Neutrophil (primary cell): ENCODE data around the gene EVI5L.
A peak's percentile ranks its signal among the peaks of the same experiment; 100 is the strongest.
"Not testable (repeated sequence)": the region's sequence is repeated elsewhere in the genome, so short reads cannot be mapped to it uniquely, and the experiment has no call there.

Source experiments
- H3K27ac ChIP-seq: fragments of 200-600 bp; sonication (generic); 2 replicates; pipeline ENCODE4 v1.5.1; 2016; ENCODE audit warnings: mild to moderate bottlenecking, moderate library complexity
- H3K27me3 ChIP-seq: fragments of 200-600 bp; sonication (generic); 2 replicates; pipeline ENCODE4 v1.6.0; 2016; ENCODE audit warnings: mild to moderate bottlenecking
- H3K36me3 ChIP-seq: fragments of 200-600 bp; sonication (generic); 2 replicates; pipeline ENCODE4 v1.5.1; 2017
- H3K4me1 ChIP-seq, 2 experiments: fragments of 200-600 bp in 1 of 2; sonication (generic) in 1 of 2; 1 replicate in 1 of 2; 2 replicates in 1 of 2; pipeline versions ENCODE4 v1.5.1 to v1.6.1; 2013 to 2016; ENCODE audit warnings: low read depth in 1 of 2, low read length in 1 of 2, mild to moderate bottlenecking in 1 of 2, moderate library complexity in 1 of 2; ENCODE audit not compliant: control insufficient read depth in 1 of 2, insufficient read depth in 1 of 2
- H3K4me3 ChIP-seq, 2 experiments: fragments of 200-600 bp in 1 of 2; sonication (generic) in 1 of 2; 1 replicate in 1 of 2; 2 replicates in 1 of 2; pipeline ENCODE4 v1.5.1; 2013 to 2016; ENCODE audit warnings: low read depth in 1 of 2, low read length in 1 of 2, mild to moderate bottlenecking in 1 of 2, moderate library complexity in 1 of 2
- H3K9me3 ChIP-seq: fragments of 200-600 bp; sonication (generic); 2 replicates; pipeline ENCODE4 v1.5.1; 2016
- CTCF ChIP-seq: fragments of 200-600 bp; sonication (generic); IDR thresholded peaks from 2 replicates; pipeline ENCODE4 v1.5.1; 2016; ENCODE audit warnings: antibody characterized with exemption

The EVI5L gene

GRCh38 chr19:7792281-7792680 lies 37.7 kb upstream of the EVI5L start:
- Histone ChIP-seq H3K27me3 (peaks cover 35% of the 10 kb centered on the region), H3K4me1 (peaks cover 0 to 9% of the 10 kb centered on the region in 2 experiments), H3K9me3 (no peaks in the 10 kb centered on the region), H3K4me3 (no peak overlapping the region), H3K27ac (no peak overlapping the region), H3K36me3 (no peaks in the 10 kb centered on the region)
- no peak for TF ChIP-seq CTCF

- not testable (repeated sequence) for H3K27ac ChIP-seq, H3K36me3 ChIP-seq, H3K4me1 ChIP-seq, H3K9me3 ChIP-seq, H3K4me3 ChIP-seq
- peaks cover 31% of the 10 kb centered on the region for H3K27me3 ChIP-seq
These were observed 37.3 kb upstream of the EVI5L start for GRCh38 chr19:7792701-7793100.

GRCh38 chr19:7793493-7793892 lies 36.5 kb upstream of the EVI5L start:
- no peak for TF ChIP-seq CTCF
- Histone ChIP-seq H3K27me3 (peaks cover 23% of the 10 kb centered on the region), H3K36me3 (no peaks in the 10 kb centered on the region), H3K4me1 (peaks cover 0 to 9% of the 10 kb centered on the region in 2 experiments), H3K27ac (no peak overlapping the region), H3K9me3 (no peaks in the 10 kb centered on the region), H3K4me3 (no peak overlapping the region)

- TF ChIP-seq CTCF = no peak
- no peak overlapping the region for H3K27ac ChIP-seq
- no peaks in the 10 kb centered on the region for H3K36me3 ChIP-seq
- peaks cover 11 to 12% of the 10 kb centered on the region in 2 experiments for H3K4me1 ChIP-seq
- H3K9me3 ChIP-seq = no peaks in the 10 kb centered on the region
- no peak overlapping the region for H3K4me3 ChIP-seq
- H3K27me3 ChIP-seq = peaks cover 5% of the 10 kb centered on the region
These were observed 34.4 kb upstream of the EVI5L start for GRCh38 chr19:7795555-7796161.

GRCh38 chr19:7799640-7800355 lies 30.2 kb upstream of the EVI5L start:
- TF ChIP-seq CTCF = peak; percentile 64
- H3K4me3 ChIP-seq = peak overlapping the region in 1 of 2 experiments; percentile 21
- peaks cover 11 to 12% of the 10 kb centered on the region in 2 experiments for H3K4me1 ChIP-seq

GRCh38 chr19:7801020-7801570 lies 28.9 kb upstream of the EVI5L start:
- TF ChIP-seq CTCF = no peak
- Histone ChIP-seq H3K4me1 (peaks cover 11 to 12% of the 10 kb centered on the region in 2 experiments), H3K4me3 (no peak overlapping the region), H3K9me3 (no peaks in the 10 kb centered on the region), H3K36me3 (no peaks in the 10 kb centered on the region), H3K27ac (no peak overlapping the region), H3K27me3 (peaks cover 4% of the 10 kb centered on the region)

More at GRCh38 chr19:7799640-7800355, 30.2 kb upstream of the EVI5L start:
- H3K27ac ChIP-seq = no peak overlapping the region
- no peaks in the 10 kb centered on the region for H3K36me3 ChIP-seq
- H3K27me3 ChIP-seq = peaks cover 4% of the 10 kb centered on the region
- H3K9me3 ChIP-seq = no peaks in the 10 kb centered on the region
